Kidney (tissue), 14 donors: ENCODE data around the gene SGIP1. TPM values are rescaled to one million over a fixed set of nuclear protein-coding genes. Genes with fewer than 3 reads are reported as not detected.

Source experiments
- DNase-seq, 5 donors: peaks; one replicate each; pipeline ENCODE4 v3.0.0-alpha.2; 2013 to 2020
- FAIRE-seq: peaks from 2 replicates; lab custom pipeline; 2012; peaks lifted over from hg19 to GRCh38; lab: Jason Lieb, UNC
- H3K27ac ChIP-seq, 2 donors: one replicate each; pipeline ENCODE4 v1.7.0; 2013; ENCODE audit warnings: low read depth in 2 of 2, low read length in 2 of 2, inconsistent platforms in 1 of 2
- H3K27me3 ChIP-seq: one replicate; pipeline ENCODE4 v1.7.1; 2013; ENCODE audit warnings: low read length, inconsistent platforms; ENCODE audit not compliant: control insufficient read depth, insufficient read depth
- H3K36me3 ChIP-seq, 3 donors: one replicate each; pipeline versions ENCODE4 v1.7.0 to v1.7.1; 2013; ENCODE audit warnings: low read length in 3 of 3, control low read depth in 1 of 3, inconsistent platforms in 1 of 3; ENCODE audit not compliant: insufficient read depth in 3 of 3, control insufficient read depth in 2 of 3
- H3K4me1 ChIP-seq, 3 donors: one replicate each; pipeline versions ENCODE4 v1.7.0 to v1.7.1; 2013; ENCODE audit warnings: low read length in 3 of 3, inconsistent platforms in 1 of 3, low read depth in 1 of 3; ENCODE audit not compliant: control insufficient read depth in 2 of 3, insufficient read depth in 2 of 3
- H3K4me3 ChIP-seq, 3 donors: one replicate each; pipeline versions ENCODE4 v1.7.0 to v1.8.1; 2013; ENCODE audit warnings: low read length in 3 of 3, control low read depth in 1 of 3, inconsistent platforms in 1 of 3
- H3K9ac ChIP-seq, 3 donors: one replicate each; pipeline versions ENCODE4 v1.7.0 to v1.7.1; 2013; ENCODE audit warnings: low read length in 3 of 3, control low read depth in 1 of 3, inconsistent platforms in 1 of 3
- H3K9me3 ChIP-seq, 3 donors: one replicate each; pipeline versions ENCODE4 v1.7.0 to v1.7.1; 2013; ENCODE audit warnings: low read length in 3 of 3, control low read depth in 1 of 3, inconsistent platforms in 1 of 3; ENCODE audit not compliant: control insufficient read depth in 2 of 3, insufficient read depth in 1 of 3
- intact Hi-C: fragments of 100-400 bp; cut with DNase I; formaldehyde crosslinking; loops from one replicate; pipeline ENCODE4 v1.11.1; 2022
- polyA plus RNA-seq: library from polyadenylated mRNA; stranded (reverse); fragments of 350-450 nt; fragmentation: Illumina TruSeq; extraction: RNeasy Lipid Tissue Mini Kit (QIAGEN cat#74804); gene quantifications from one replicate; pipeline ENCODE4 v1.2.3, GENCODE V29; 2014; ENCODE audit warnings: low read depth, low replicate concordance; ENCODE audit not compliant: insufficient read depth
- total RNA-seq: library from RNA; stranded (reverse); fragmentation: NEBNext Ultra II Directional; extraction: Animal tissue kit (Norgen Biotek cat#: 25700); gene quantifications from one replicate; pipeline ENCODE4 v1.2.1, GENCODE V29; 2021
- TF ChIP-seq, protein P1 (sequence below): IDR thresholded peaks from 3 replicates; pipeline ENCODE4 v1.5.1; 2012; ENCODE audit warnings: mild to moderate bottlenecking, moderate library complexity, borderline replicate concordance; ENCODE audit not compliant: insufficient read depth; ENCODE audit errors: extremely low read depth
- donor health status: control.
- donor health status: control.
- donor health status: control.
- donor health status: control.
- donor health status: control.
- donor health status: DM: yes; HTN: yes; CAD: no.
- donor health status: Normal renal cell carcinoma (clear cell type).

SGIP1 gene
- total and polyA plus RNA-seq, 2 donors from 2014 or later, result 8.3 to 11.2 TPM

GRCh38 chr1:66737836-66738235 lies 203.9 kb downstream of the SGIP1 start:
- Histone ChIP-seq H3K27ac (no peak overlapping the region), H3K9ac (no peak overlapping the region), H3K4me3 (no peak overlapping the region), H3K4me1 (peaks cover 0 to 2% (median 0%) of the 10 kb centered on the region in 3 donors), H3K27me3 (no peaks in the 10 kb centered on the region), H3K36me3 (no peaks in the 10 kb centered on the region), H3K9me3 (no peaks in the 10 kb centered on the region)
- FAIRE-seq (no peak), DNase-seq (no peak)
- intact Hi-C loops, result no loop called here
- TF ChIP-seq, protein P1, sequence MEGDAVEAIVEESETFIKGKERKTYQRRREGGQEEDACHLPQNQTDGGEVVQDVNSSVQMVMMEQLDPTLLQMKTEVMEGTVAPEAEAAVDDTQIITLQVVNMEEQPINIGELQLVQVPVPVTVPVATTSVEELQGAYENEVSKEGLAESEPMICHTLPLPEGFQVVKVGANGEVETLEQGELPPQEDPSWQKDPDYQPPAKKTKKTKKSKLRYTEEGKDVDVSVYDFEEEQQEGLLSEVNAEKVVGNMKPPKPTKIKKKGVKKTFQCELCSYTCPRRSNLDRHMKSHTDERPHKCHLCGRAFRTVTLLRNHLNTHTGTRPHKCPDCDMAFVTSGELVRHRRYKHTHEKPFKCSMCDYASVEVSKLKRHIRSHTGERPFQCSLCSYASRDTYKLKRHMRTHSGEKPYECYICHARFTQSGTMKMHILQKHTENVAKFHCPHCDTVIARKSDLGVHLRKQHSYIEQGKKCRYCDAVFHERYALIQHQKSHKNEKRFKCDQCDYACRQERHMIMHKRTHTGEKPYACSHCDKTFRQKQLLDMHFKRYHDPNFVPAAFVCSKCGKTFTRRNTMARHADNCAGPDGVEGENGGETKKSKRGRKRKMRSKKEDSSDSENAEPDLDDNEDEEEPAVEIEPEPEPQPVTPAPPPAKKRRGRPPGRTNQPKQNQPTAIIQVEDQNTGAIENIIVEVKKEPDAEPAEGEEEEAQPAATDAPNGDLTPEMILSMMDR, result no peak

- peaks cover 0 to 2% (median 0%) of the 10 kb centered on the region in 3 donors for H3K4me1 ChIP-seq
- H3K4me3 ChIP-seq, result no peak overlapping the region
- TF ChIP-seq, protein P1, result no peak
- H3K27me3 ChIP-seq, result no peaks in the 10 kb centered on the region
- H3K27ac ChIP-seq, result no peak overlapping the region
- FAIRE-seq (no peak), DNase-seq (no peak)
- H3K9ac ChIP-seq, result no peak overlapping the region
- intact Hi-C loops, result no loop called here
- no peaks in the 10 kb centered on the region for H3K9me3 ChIP-seq
- H3K36me3 ChIP-seq, result no peaks in the 10 kb centered on the region
These were observed 205.6 kb downstream of the SGIP1 start for GRCh38 chr1:66739401-66740157.

DNA sequence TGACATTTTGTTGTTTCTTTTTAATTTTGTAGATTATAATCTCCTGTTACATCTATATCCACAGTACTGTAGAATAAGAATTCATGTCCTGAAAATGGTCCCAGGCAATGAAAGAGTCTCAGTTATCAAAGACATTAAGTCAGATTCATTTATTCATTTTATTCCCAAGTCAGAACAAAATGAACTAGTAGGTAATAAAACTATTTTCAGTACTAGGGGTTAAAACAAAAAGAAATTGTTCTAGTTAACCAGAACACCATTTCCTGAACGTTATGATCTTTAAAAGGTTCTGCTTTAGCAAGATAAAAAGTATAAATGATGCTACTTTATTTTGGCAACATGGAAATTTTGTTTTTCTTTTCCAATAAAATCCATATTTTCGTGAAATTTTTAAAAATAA lies 211.5 kb downstream of the SGIP1 start:
- H3K36me3 ChIP-seq, result no peaks in the 10 kb centered on the region
- TF ChIP-seq, protein P1, result no peak
- no peaks in the 10 kb centered on the region for H3K9me3 ChIP-seq
- H3K9ac ChIP-seq, result no peak overlapping the region
- FAIRE-seq, result no peak
- H3K4me3 ChIP-seq, result no peak overlapping the region
- no peak for DNase-seq
- no peaks in the 10 kb centered on the region for H3K27me3 ChIP-seq
- intact Hi-C loops, result no loop called here
- no peak overlapping the region for H3K27ac ChIP-seq
- no peaks in the 10 kb centered on the region for H3K4me1 ChIP-seq
